GM13976 (cell line): Measurements from ENCODE around the gene RBM10.
A peak's percentile ranks its signal among the peaks of the same experiment; 100 is the strongest.

Experiments
- DNase-seq: peaks from one replicate; pipeline ENCODE4 v3.0.0; 2012; ENCODE audit warnings: low spot score
- CTCF ChIP-seq: IDR thresholded peaks from 2 replicates; pipeline ENCODE4 v1.5.1; 2012; ENCODE audit warnings: borderline replicate concordance, mild to moderate bottlenecking; ENCODE audit not compliant: insufficient read depth; ENCODE audit errors: extremely low read depth, missing control alignments, control extremely low read depth
- in situ Hi-C: fragments of 300-500 bp; cut with MboI; formaldehyde crosslinking; loops from one replicate; pipeline ENCODE4 v1.12.0; 2022; ENCODE audit warnings: low sequenced_read_pairs, mixed read lengths, inconsistent platforms; ENCODE audit not compliant: unreplicated experiment

The RBM10 gene

DNA sequence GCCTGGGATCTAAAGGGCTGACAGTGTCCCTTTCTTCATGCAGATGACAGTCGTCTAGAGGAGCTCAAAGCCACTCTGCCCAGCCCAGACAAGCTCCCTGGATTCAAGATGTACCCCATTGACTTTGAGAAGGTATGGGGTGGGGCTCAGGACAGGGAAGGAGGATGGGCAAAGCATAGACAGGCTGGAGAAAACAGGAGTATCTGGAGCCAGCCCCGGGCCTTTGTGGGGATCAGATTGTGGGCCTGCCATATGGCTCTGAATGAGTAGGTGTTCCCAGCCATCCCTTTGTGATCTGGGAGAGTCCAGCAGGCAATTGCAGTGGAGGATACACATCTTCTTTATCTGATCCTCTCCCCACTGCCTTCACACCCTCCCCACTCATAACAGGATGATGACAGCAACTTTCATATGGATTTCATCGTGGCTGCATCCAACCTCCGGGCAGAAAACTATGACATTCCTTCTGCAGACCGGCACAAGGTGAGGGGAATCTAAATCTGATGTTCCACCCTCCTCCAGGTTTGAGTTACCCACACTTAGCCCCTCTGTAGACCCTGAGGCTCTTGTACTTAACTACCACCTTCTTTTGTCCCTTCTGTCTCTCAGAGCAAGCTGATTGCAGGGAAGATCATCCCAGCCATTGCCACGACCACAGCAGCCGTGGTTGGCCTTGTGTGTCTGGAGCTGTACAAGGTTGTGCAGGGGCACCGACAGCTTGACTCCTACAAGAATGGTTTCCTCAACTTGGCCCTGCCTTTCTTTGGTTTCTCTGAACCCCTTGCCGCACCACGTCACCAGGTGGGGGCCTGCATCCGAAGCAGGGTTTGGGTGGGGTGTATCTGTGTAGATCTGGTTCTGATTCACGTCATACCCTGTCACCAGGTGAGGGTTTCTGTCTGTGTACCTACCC lies 67.6 kb downstream of the RBM10 start:
- no peak for TF ChIP-seq CTCF
- in situ Hi-C loops, result no loop called here
- no peak for DNase-seq

DNA sequence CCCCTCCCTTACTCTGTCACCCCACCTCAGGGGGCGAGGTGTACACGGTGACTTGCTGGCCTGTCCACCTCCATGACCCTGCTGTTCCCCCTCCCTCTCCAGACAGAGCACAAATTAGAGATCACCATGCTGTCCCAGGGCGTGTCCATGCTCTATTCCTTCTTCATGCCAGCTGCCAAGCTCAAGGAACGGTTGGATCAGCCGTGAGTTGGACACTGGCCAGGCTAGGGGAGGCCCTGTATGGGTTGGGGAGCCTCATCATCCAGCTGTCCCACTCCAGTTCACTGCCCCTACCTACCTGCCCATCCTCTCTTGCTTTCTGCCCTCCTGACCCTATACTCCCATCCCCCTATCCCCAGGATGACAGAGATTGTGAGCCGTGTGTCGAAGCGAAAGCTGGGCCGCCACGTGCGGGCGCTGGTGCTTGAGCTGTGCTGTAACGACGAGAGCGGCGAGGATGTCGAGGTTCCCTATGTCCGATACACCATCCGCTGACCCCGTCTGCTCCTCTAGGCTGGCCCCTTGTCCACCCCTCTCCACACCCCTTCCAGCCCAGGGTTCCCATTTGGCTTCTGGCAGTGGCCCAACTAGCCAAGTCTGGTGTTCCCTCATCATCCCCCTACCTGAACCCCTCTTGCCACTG lies 69.5 kb downstream of the RBM10 start:
- no peak for TF ChIP-seq CTCF
- in situ Hi-C loops, result no loop called here
- DNase-seq, result no peak

DNA sequence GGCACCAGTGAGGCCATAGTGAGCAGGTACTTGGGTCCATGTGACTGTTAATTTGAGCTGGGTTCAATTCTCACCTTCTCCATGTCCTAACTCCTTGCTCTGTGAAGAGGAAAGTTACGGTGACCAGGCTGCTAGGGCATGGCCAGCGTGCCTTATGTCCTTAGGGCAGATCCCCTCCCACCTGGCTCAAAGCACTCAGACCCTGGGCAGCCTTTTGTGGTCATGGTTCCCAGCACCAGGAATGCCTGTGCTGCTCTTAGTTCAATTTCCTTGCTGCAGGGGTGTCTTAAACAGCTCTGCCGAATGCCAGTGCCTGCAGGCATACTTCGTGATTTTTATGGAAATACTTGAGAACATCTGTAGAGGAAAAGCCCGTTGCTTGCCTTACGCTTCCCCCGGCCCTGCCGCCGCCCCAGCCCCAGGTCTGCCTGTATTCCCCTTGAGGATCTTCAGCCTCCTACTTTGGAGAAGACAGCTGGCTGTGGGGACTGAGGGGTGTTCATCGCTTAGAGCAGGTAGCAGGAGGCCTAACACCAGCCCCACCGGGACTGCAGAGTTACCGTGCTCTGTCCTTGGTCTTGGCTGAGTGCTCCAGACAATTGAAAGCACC lies 70.4 kb downstream of the RBM10 start:
- no peak for TF ChIP-seq CTCF
- DNase-seq, result no peak
- in situ Hi-C loops, result no loop called here

GRCh38 chrX:47216393-47216925 lies 71.4 kb downstream of the RBM10 start:
- TF ChIP-seq CTCF, result no peak
- DNase-seq, result no peak
- in situ Hi-C loops, result no loop called here

DNA sequence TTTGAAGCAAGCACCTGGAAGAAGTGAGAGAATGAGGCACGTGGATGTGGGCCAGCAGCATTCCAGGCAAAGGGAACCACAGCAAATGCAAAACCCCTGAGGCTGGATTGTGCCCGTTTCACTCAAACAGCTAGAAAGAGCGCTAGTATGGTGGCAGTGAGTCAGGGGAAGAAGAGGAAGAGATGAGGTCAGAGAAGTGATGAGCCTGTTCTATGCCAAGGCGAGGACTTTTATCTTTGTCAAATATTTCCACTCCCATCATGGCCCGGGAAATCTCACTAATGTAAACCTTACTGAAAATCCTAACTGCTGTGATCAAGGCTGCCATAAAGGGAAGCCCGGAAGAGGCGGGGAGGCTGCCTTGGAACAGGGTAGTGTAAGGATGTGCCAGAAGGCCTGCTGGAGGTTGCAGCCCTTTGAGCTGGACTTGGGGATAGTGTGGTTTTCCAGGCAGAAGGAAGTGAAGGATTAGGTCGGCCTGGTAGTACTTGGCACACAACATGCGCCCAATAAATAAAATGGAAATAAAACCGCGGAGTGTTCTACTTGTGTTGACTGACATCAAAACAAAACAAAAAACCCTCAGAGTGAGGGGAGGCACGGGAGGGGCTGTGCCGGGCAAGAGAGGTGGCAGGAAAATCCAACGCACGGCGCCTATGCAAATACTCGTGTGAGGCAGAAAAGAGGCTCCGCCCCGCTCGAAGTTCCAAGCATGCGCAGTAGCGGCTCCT lies 72.3 kb downstream of the RBM10 start:
- in situ Hi-C loops, result no loop called here
- no peak for TF ChIP-seq CTCF
- no peak for DNase-seq

DNA sequence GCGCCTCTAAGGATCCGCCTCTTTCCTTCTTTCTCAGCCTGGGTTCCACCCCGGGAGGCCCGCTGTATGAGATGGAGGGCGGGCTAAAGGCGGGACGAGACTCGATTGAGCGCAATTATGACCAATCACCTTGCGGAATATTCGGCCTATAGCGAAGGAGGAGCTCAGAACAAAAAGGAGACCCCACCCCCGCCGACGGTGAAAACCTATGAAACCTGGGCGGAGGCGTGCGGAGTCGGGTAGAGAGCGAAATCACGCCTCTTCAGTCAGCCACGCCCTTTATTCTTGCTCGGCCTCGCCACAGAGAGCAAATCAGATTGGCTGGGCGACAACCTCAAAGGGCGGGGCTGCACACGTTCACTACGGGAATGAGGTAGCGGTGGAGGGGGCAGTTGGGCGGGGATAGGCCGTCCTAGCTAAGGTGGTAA lies 72.8 kb downstream of the RBM10 start:
- in situ Hi-C loops, result no loop called here
- TF ChIP-seq CTCF, result no peak
- peak; percentile 88 for DNase-seq
